HCT116 (cell line): Measurements from ENCODE around the gene NOC3L.

ENCODE experiments used
- ATF3 ChIP-seq: IDR thresholded peaks from 2 replicates; pipeline ENCODE4 v1.6.1; 2012
- CBX3 ChIP-seq: IDR thresholded peaks from 2 replicates; pipeline ENCODE4 v1.6.1; 2012; ENCODE audit warnings: low read depth
- CTCF ChIP-seq, 3 experiments: fragments of 200-600 bp in 1 of 3; sonication (generic) in 1 of 3; IDR thresholded peaks in 2 of 3; conservative IDR thresholded peaks in 1 of 3; 2 replicates each; pipeline ENCODE4 v1.5.1; 2012 to 2017; ENCODE audit warnings: low read depth in 2 of 3, low read length in 2 of 3, antibody characterized with exemption in 1 of 3, borderline replicate concordance in 1 of 3, control low read depth in 1 of 3, mild to moderate bottlenecking in 1 of 3, mixed read lengths in 1 of 3, mixed run types in 1 of 3, moderate library complexity in 1 of 3; ENCODE audit not compliant: insufficient read depth in 1 of 3
- EZH2 ChIP-seq: fragments of 200-600 bp; sonication (generic); IDR thresholded peaks from 2 replicates; pipeline ENCODE4 v1.6.1; 2017; ENCODE audit warnings: antibody characterized with exemption, mixed run types
- EZH2phosphoT487 ChIP-seq: fragments of 200-600 bp; IDR thresholded peaks from 2 replicates; pipeline ENCODE4 v1.6.1; 2018; ENCODE audit warnings: antibody characterized with exemption, borderline replicate concordance
- JUND ChIP-seq: IDR thresholded peaks from 2 replicates; pipeline ENCODE4 v1.6.1; 2012
- MAX ChIP-seq: IDR thresholded peaks from 2 replicates; pipeline ENCODE4 v1.6.1; 2012
- POLR2A ChIP-seq: IDR thresholded peaks from 2 replicates; pipeline ENCODE4 v1.7.0; 2011; ENCODE audit warnings: borderline replicate concordance; ENCODE audit not compliant: insufficient read depth, insufficient read length; ENCODE audit errors: extremely low read depth
- POLR2AphosphoS5 ChIP-seq: IDR thresholded peaks from 2 replicates; pipeline ENCODE4 v1.6.1; 2011; ENCODE audit warnings: mild to moderate bottlenecking, low read depth, low read length, moderate library complexity
- REST ChIP-seq: IDR thresholded peaks from 2 replicates; pipeline ENCODE4 v1.6.1; 2012; ENCODE audit warnings: low read depth
- YY1 ChIP-seq: IDR thresholded peaks from 2 replicates; pipeline ENCODE4 v1.6.1; 2011; ENCODE audit warnings: low read length, low read depth, moderate library complexity, mild to moderate bottlenecking; ENCODE audit not compliant: insufficient replicate concordance; ENCODE audit errors: extremely low read depth

- TF ChIP-seq POLR2AphosphoS5 = no peak
- no peak for TF ChIP-seq CTCF (IDR thresholded peaks at IDR 0.05 in 2 of 3, conservative IDR thresholded peaks at IDR 0.05 in 1 of 3; ENCODE audit: borderline replicate concordance in 1 of 3, insufficient read depth in 1 of 3, low read depth in 2 of 3, low read length in 2 of 3)
- TF ChIP-seq REST = no peak
- TF ChIP-seq EZH2phosphoT487 = no peak
- no peak for TF ChIP-seq POLR2A
- TF ChIP-seq JUND = no peak
- no peak for TF ChIP-seq CBX3
- TF ChIP-seq MAX = no peak
- TF ChIP-seq ATF3 = no peak
- TF ChIP-seq EZH2 = no peak
- TF ChIP-seq YY1 = no peak
Observed at GRCh38 chr10:94397549-94398370, 35.0 kb upstream of the NOC3L start.
